GM18870 (cell line): Measurements from ENCODE around the gene RAB11B.
"Not testable (repeated sequence)": the region's sequence is repeated elsewhere in the genome, so short reads cannot be mapped to it uniquely, and the experiment has no call there.

ENCODE experiments used
- ATAC-seq: cut with Tn5 transposase; IDR thresholded peaks from one replicate; pipeline ENCODE4 v1.9.1; 2021; ENCODE audit warnings: moderate library complexity; ENCODE audit not compliant: unreplicated experiment

RAB11B gene

GRCh38 chr19:8370176-8371010 is 19.8 kb upstream of the RAB11B start:
- ATAC-seq: no peak

- ATAC-seq: no peak
These were observed 19.0 kb upstream of the RAB11B start for GRCh38 chr19:8371011-8371804.

GRCh38 chr19:8373867-8374813 is 16.0 kb upstream of the RAB11B start:
- no peak for ATAC-seq

GRCh38 chr19:8375766-8376165 is 14.4 kb upstream of the RAB11B start:
- not testable (repeated sequence) for ATAC-seq

- not testable (repeated sequence) for ATAC-seq
These were observed 13.7 kb upstream of the RAB11B start for GRCh38 chr19:8376373-8376974.

GRCh38 chr19:8377598-8377997 is 12.6 kb upstream of the RAB11B start:
- no peak for ATAC-seq

GRCh38 chr19:8379156-8379891 is 10.8 kb upstream of the RAB11B start:
- ATAC-seq: not testable (repeated sequence)

GRCh38 chr19:8384569-8384968 is 5.6 kb upstream of the RAB11B start:
- not testable (repeated sequence) for ATAC-seq

GRCh38 chr19:8385103-8385502 is 5.1 kb upstream of the RAB11B start:
- ATAC-seq: not testable (repeated sequence)

GRCh38 chr19:8385566-8385965 is 4.6 kb upstream of the RAB11B start:
- not testable (repeated sequence) for ATAC-seq

- not testable (repeated sequence) for ATAC-seq
These were observed 3.7 kb upstream of the RAB11B start for GRCh38 chr19:8386419-8386818.

GRCh38 chr19:8386990-8387389 is 3.2 kb upstream of the RAB11B start:
- no peak for ATAC-seq

- ATAC-seq: no peak
These were observed 2.2 kb upstream of the RAB11B start for GRCh38 chr19:8387688-8388611.

- ATAC-seq: no peak
These were observed 1.6 kb upstream of the RAB11B start for GRCh38 chr19:8388612-8388958.

- ATAC-seq: peak; percentile 5
These were observed 439 bp downstream of the RAB11B start for GRCh38 chr19:8390617-8390981.

GRCh38 chr19:8391198-8392016 is 1.2 kb downstream of the RAB11B start:
- ATAC-seq: no peak

GRCh38 chr19:8392017-8392591 is 1.9 kb downstream of the RAB11B start:
- ATAC-seq: no peak
